NCI-H1092 treated with DMSO at 0.1 percent for 48 hours (cell line): ENCODE results near the gene LRBA.

Source experiments
- DNase-seq: peaks from one replicate; lab custom pipeline; 2025; lab: John Stamatoyannopoulos, UW

Gene LRBA

DNA sequence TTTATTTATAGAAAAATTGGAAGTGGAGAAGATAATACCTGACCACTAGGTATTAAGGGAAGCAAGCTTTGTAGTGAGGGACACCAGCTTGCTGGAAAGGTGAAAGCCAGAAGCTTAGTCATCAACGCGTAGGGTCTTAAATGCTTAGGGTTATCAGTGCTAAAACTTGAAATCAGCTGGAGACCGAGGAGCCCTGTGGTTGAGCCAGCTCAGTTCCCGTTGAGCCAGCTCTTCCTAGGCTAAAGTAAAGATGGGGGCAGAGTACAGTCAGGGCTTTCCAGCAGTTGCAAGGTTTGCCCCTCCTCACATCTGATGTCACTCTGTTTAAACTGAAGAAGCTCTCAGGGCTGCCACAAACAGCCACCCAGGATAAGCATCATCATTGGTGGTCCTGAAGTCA lies 696.1 kb downstream of the LRBA start:
- DNase-seq, result no peak

DNA sequence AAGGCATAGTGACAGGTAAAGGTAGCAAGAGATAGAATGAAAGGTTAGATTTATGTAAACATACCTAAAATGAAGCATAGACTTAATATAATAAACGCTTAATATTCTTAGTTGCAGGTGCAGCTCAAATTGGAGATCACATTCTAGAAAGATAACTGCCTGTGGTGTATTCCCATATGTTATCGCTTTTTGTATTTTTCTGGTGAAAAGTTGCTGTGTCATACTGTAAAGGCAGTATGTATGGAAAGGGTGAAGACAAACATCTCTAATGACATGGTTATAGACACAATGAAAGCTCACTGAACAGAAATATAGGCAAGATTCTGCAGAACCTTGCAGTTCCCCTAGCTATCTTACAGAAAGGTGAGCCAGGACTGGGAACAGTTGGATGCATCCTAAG lies 696.6 kb downstream of the LRBA start:
- DNase-seq, result no peak

DNA sequence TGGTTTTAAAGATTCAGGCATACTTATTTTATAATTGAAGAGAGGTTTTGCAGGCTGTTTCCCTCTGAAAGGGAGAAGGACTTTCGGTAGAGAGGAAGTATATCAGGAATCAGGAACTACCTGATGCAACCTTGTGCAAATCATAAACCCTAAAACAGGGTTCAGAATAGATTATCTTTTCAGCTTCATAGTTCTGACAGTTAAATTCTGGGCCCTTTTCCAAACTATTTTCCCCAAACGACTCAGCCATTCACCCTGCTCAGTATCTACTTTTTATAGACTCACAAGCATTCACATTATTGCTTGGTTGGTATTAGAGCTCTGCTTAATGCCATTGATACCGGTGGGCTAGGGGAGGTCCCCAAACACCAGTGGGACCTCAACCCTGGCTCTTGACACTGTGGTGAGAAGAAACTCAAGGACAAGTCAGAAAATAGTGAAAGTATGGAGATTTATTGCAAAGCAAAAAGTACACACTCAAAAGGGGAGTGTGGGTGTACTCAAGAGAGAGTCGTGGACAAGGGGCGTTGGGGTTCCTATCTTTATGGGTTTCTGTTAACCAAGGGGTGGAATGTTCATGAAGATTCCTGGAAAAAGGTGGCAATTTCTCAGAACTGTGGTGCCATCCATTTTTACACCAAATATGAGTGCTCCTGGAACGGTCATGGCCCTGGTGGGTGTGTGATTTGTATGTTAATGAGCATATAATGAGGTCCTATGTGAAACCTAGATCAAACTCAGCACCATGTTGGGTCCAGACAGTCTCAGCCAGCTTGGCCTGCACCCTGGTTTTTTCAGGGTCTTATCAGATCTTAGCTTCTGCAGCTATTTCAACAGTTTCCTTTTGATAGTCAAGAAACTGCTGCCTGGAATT lies 698.5 kb downstream of the LRBA start:
- DNase-seq, result no peak

DNA sequence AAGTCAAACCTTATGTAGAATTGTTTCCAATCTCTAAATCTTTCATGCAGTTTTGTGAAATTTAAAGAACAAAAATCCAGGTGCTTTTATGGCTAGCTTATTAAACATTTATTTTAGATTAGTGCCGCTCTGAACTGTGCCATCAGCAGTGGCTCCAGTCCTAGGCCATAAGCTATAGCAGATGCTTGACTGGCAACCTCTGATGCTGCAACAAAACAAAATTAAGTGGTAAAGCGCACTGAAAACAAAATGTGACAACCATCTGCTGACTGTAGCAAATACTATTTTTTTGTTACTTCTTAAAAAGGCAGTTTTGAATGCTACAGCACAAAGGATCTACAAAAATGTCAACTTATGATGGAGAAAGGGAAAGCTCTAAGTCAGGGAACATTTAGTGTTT lies 699.4 kb downstream of the LRBA start:
- no peak for DNase-seq

DNA sequence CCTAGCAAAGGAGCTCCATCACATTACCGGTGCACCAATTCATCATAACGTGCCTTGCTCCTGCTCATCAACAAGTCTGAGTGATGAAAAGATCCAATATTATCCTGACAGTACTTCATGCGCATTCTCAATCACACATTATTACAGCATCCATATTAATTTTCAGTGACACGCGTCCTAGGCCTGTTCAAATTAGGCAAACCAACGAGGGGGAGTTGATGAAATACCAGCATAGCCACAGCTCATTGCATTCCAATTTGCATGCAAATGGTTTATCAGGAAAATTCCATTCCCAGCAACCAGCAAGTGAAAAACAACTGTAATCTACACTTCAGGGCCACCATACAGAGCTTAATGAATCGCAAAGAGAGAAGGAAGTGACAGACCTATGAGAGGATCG lies 699.9 kb downstream of the LRBA start:
- no peak for DNase-seq

DNA sequence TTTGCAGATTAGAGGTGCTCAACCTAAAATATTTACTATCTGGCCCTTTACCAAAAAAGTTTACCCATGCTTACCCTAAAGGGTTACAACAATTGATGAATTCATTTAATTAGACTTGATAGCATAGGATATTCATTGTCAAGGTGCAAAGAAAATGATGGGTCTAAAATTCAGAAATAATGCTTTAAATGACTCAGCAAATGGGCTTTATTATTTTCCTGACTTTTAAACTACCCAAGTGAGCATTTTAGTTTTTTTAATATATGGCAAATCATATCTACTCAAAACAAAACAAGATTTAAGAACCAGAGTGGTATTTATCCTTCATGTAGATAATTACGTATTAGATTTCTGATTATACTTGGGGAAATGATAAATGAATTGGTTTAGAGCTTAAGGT lies 701.1 kb downstream of the LRBA start:
- DNase-seq, result no peak

DNA sequence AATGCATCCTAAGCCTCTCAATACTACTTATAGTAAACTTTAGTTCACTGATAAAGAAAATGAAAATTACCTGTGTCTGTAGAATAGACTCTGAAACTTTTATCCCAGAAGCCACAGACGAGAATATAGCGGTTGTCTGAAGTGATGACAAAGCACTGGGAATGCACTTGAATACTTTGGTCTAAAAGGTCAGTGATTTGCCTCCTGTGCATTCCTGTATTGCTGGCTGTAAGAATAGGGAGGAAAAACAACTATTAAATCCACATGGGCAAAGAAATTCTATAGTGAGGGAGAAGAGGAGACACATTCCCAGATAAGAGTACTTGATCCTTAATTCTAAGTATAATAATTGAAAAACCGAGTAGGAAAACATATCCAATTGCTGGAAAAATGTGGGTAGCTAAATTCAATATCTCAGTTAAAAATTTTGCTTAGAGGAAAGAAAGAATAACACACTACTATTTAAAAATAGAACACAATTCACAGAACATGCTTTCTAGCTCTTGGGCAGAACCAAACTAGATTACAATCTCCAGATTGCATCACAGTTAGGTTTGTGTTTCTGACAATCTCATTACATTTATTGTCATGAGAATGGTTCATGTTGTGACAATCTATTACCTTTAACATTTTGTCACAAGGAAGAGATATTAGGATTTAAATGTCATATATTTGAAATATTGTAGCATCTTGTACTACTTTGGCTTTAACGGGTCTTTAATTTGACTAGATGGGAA lies 704.8 kb downstream of the LRBA start:
- DNase-seq, result no peak

GRCh38 chr4:150308824-150309472 lies 706.1 kb downstream of the LRBA start:
- no peak for DNase-seq

DNA sequence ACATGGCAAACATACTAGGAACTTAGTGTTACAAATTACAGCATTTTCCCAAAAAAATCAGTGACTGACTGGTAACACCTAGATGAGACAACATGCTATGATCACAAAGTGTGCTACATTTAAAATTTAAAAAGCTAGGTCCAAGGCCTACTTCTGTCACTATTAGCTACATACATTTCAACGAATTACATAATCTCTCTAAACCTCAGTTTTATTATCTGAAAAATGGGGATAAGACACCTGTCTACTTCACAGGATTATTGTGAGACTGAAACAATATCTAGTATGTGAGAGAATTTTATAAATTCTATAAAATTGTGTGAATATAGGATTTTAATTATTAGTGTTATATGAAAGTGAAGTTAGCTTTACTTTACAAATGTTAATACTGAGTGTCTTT lies 708.4 kb downstream of the LRBA start:
- DNase-seq, result no peak

- no peak for DNase-seq
These were observed 709.1 kb downstream of the LRBA start for GRCh38 chr4:150305995-150306394.

DNA sequence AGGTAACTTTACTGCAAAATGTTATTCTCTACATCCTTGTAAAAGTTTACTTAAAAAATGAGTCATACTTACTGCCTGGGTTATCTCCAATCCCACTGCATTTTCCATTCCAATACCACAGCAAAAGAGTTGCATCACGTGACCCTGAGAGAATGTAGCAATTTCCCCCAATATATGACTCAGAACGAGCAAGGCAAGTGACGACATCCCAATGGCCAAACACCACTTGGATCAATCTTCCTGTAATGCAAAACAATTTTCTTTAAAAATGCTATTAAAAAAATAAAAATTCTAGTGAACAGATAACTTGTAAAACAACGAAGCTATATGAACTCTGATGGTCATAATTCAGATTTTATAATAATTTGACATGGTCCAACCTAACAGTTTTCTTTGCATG lies 712.5 kb downstream of the LRBA start:
- DNase-seq, result no peak

- DNase-seq, result peak; percentile 42
These were observed 715.3 kb downstream of the LRBA start for GRCh38 chr4:150299816-150300215.

GRCh38 chr4:150297861-150298474 lies 717.1 kb downstream of the LRBA start:
- DNase-seq, result peak; percentile 51

DNA sequence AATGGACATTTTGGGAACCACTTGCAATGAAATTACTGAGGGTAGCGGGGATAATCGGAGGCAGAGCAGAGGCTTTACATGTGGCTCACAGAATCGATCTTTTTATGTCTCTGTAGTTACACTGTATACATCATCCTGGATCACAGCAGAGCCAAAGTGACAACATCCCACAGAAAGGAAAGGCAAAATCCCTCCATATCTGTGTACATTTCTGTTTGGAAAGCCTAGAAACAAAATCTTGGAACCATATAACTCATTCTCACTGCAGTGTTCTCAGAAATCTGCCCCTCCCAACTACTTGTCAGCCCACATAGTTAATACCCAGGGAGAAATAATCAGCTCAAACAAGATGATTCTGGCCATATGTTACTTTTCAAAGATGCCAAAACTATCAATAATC lies 725.2 kb downstream of the LRBA start:
- no peak for DNase-seq

- no peak for DNase-seq
These were observed 725.9 kb downstream of the LRBA start for GRCh38 chr4:150289198-150289597.

GRCh38 chr4:150286656-150287055 lies 728.4 kb downstream of the LRBA start:
- DNase-seq, result no peak

DNA sequence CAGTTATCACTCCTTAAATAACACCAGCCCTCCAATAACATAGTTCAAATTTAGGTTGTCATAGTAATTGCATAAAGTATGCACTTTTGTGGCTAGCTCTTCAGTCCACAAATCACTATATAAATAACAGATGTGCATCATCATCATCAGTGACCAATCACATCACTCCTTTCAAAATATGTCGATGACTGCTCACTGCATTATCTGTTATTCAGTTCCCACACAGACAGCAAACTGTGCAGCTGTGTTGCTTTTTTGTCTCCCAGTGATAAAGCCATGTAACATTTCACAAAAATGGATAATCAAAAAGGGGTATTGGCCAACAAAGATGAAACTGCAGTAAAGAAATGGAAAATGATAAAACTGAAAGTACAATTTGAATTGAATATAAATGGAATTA lies 731.4 kb downstream of the LRBA start:
- no peak for DNase-seq

- no peak for DNase-seq
These were observed 734.1 kb downstream of the LRBA start for GRCh38 chr4:150280975-150281374.

GRCh38 chr4:150280081-150280895 lies 734.8 kb downstream of the LRBA start:
- no peak for DNase-seq

DNA sequence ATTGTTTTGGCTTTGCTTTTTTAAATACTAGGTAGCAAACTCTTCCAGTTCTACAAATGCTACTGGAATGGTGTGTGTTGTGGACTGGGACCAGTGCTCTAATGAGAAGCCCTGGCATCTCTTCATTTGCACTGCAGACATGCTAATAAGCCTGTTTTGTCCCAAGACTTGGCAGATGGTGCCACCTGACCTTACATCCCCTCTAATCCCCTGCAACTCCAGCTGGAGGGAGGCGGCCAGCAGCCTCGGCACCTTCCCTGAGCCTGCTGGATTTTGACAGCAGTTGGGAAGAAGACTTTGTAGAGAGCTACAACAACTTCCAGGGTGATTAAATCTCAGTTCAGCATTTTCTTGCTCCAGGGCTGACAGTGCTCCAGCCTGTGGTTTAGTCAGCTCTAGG lies 736.9 kb downstream of the LRBA start:
- DNase-seq, result no peak

GRCh38 chr4:150268444-150268843 lies 746.6 kb downstream of the LRBA start:
- DNase-seq, result no peak

- DNase-seq, result no peak
These were observed 749.3 kb downstream of the LRBA start for GRCh38 chr4:150265806-150266205.
